ENCODE data around the gene MCTP1.

DNA sequence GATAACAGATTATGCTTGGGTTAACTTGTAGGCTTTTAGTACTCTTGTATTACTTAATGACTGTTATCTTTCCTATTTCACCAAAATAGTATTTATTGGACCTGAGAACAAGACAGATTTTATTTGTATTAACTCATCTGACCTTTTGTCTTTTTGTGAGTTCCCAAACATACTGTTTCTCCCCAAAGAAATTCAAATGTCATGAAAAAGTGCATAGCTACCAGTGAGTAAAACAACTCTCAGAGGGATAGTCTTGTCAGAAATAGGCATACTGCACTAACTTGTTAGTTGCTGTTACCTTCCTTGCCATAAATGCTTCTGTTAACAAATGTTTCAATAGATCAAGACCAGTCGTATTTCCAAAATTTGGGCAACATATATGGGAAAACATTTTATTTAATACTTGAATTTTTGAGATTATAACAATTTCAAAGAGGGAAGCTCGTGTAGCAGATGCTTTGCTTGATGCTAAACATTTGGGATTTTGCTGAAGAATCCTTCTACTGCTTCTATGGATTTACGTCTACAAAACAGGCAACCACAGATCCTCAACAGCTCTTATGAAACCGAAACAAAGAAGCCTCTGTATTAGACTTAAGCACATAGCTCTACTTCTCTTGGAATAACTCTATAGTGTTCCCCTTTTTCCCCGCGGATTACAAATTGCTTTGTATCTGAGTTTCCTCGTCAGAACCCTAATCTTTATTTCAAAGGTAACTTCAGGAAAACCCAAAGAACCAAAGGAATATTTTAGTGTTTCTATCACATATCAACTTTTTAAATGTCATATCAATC lies 248.8 kb downstream of the MCTP1 start:
- TF ChIP-seq, protein P1, sequence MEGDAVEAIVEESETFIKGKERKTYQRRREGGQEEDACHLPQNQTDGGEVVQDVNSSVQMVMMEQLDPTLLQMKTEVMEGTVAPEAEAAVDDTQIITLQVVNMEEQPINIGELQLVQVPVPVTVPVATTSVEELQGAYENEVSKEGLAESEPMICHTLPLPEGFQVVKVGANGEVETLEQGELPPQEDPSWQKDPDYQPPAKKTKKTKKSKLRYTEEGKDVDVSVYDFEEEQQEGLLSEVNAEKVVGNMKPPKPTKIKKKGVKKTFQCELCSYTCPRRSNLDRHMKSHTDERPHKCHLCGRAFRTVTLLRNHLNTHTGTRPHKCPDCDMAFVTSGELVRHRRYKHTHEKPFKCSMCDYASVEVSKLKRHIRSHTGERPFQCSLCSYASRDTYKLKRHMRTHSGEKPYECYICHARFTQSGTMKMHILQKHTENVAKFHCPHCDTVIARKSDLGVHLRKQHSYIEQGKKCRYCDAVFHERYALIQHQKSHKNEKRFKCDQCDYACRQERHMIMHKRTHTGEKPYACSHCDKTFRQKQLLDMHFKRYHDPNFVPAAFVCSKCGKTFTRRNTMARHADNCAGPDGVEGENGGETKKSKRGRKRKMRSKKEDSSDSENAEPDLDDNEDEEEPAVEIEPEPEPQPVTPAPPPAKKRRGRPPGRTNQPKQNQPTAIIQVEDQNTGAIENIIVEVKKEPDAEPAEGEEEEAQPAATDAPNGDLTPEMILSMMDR (IDR thresholded peaks at IDR 0.05): no peak
- no peak for TF ChIP-seq EP300 (IDR thresholded peaks at IDR 0.05; ENCODE audit: low read depth)
- TF ChIP-seq POLR2A (IDR thresholded peaks at IDR 0.05): no peak
- TF ChIP-seq POLR2AphosphoS5 (IDR thresholded peaks at IDR 0.05): no peak

Data from transverse colon (tissue), 4 donors.